NCI-H187 (cell line): ENCODE results near the gene PIRT.

Source experiments
- DNase-seq, 2 experiments: peaks; one replicate each; lab custom pipeline; 2025; lab: John Stamatoyannopoulos, UW

The PIRT gene

GRCh38 chr17:10789694-10790271 is 48.1 kb downstream of the PIRT start:
- no peak for DNase-seq

GRCh38 chr17:10787306-10788045 is 50.4 kb downstream of the PIRT start:
- no peak for DNase-seq

- DNase-seq: no peak
These were observed 52.6 kb downstream of the PIRT start for GRCh38 chr17:10785295-10785694.

- DNase-seq: no peak
These were observed 58.3 kb downstream of the PIRT start for GRCh38 chr17:10779609-10780008.

GRCh38 chr17:10777890-10778289 is 60.0 kb downstream of the PIRT start:
- no peak for DNase-seq

GRCh38 chr17:10777131-10777807 is 60.6 kb downstream of the PIRT start:
- DNase-seq: no peak

GRCh38 chr17:10776381-10776780 is 61.5 kb downstream of the PIRT start:
- DNase-seq: no peak

- DNase-seq: no peak
These were observed 62.0 kb downstream of the PIRT start for GRCh38 chr17:10775740-10776356.

GRCh38 chr17:10775058-10775457 is 62.8 kb downstream of the PIRT start:
- no peak for DNase-seq

- no peak for DNase-seq
These were observed 64.5 kb downstream of the PIRT start for GRCh38 chr17:10773391-10773790.
